HCT116 (cell line): ENCODE measurements around the gene MDFI. TPM values are rescaled to one million over a fixed set of nuclear protein-coding genes. Genes with fewer than 3 reads are reported as not detected.

Source experiments
- ATAC-seq: fragments of 200-7000 bp; cut with Tn5 transposase; 2 replicates; pipeline ENCODE4 v1.9.1; 2020; ENCODE audit warnings: mild to moderate bottlenecking, moderate library complexity
- BruUV-seq: library from RNA; stranded (reverse); fragments of 400-500 nt; replicated peaks from 2 replicates; lab custom pipeline; 2021; lab: Mats Ljungman, UMichigan
- CTCF ChIA-PET: fragments of 300-600 bp; sonication (Branson Sonifier 250); formaldehyde crosslinking; loops from one replicate; lab custom pipeline; 2021; ENCODE audit warnings: antibody characterized with exemption; lab: Charles Lee
- POLR2A ChIA-PET: fragments of 300-600, 350-600 bp; sonication (Branson Sonifier 250); formaldehyde crosslinking; loops from one replicate; lab custom pipeline; 2021; ENCODE audit warnings: antibody characterized with exemption; lab: Charles Lee
- RAD21 ChIA-PET, 2 experiments: fragments of 300-600 bp; sonication (Branson Sonifier 250); formaldehyde crosslinking; loops; one replicate each; lab custom pipeline; 2023; ENCODE audit warnings: low total read pairs in 2 of 2; ENCODE audit not compliant: uncharacterized antibody in 2 of 2, unreplicated experiment in 2 of 2, low non-redundant PET in 1 of 2; lab: Charles Lee
- DNase-seq: peaks from one replicate; pipeline ENCODE4 v3.0.0-alpha.2; 2010; ENCODE audit warnings: low read depth, low spot score
- H2AFZ ChIP-seq: fragments of 200-600 bp; shearing (Covaris generic), sonication (generic); 2 replicates; pipeline ENCODE4 v1.6.1; 2017; ENCODE audit warnings: low read depth, mixed run types, mixed read lengths, antibody characterized with exemption, low read length; ENCODE audit not compliant: poor library complexity, severe bottlenecking
- H3K27ac ChIP-seq: 2 replicates; pipeline ENCODE4 v1.5.1; 2012; ENCODE audit warnings: low read depth, low read length
- H3K27me3 ChIP-seq: fragments of 200-600 bp; sonication (generic); 2 replicates; pipeline ENCODE4 v1.6.1; 2016; ENCODE audit warnings: mixed run types, low read length, mixed read lengths; ENCODE audit not compliant: insufficient read depth
- H3K36me3 ChIP-seq, 2 experiments: fragments of 200-500 bp in 1 of 2; fragments of 200-600 bp in 1 of 2; sonication (Bioruptor generic) in 1 of 2; sonication (generic) in 1 of 2; 2 replicates each; pipeline versions ENCODE4 v1.5.1 to v1.6.1; 2014 to 2016; ENCODE audit warnings: low read length in 2 of 2, inconsistent platforms in 1 of 2, mixed read lengths in 1 of 2, mixed run types in 1 of 2; ENCODE audit not compliant: insufficient read depth in 2 of 2, control insufficient read depth in 1 of 2
- H3K4me1 ChIP-seq, 2 experiments: fragments of 200-600 bp in 1 of 2; sonication (generic) in 1 of 2; 2 replicates each; pipeline versions ENCODE4 v1.5.1 to v1.6.1; 2012 to 2017; ENCODE audit warnings: low read length in 2 of 2, inconsistent platforms in 1 of 2, mild to moderate bottlenecking in 1 of 2, mixed read lengths in 1 of 2, mixed run types in 1 of 2, moderate library complexity in 1 of 2; ENCODE audit not compliant: insufficient read depth in 2 of 2, control insufficient read depth in 1 of 2
- H3K4me2 ChIP-seq: fragments of 200-600 bp; sonication (generic); 2 replicates; pipeline ENCODE4 v1.6.1; 2017; ENCODE audit warnings: mixed run types, low read length, mixed read lengths
- H3K4me3 ChIP-seq, 2 experiments: fragments of 200-600 bp in 1 of 2; sonication (generic) in 1 of 2; replicated peaks in 1 of 2; 2 replicates each; pipeline ENCODE4 v1.5.1; 2011 to 2016; ENCODE audit warnings: low read length in 2 of 2, control low read depth in 1 of 2, low read depth in 1 of 2, mild to moderate bottlenecking in 1 of 2, mixed read lengths in 1 of 2, mixed run types in 1 of 2
- H3K79me2 ChIP-seq: fragments of 200-600 bp; sonication (generic); 2 replicates; pipeline ENCODE4 v1.6.1; 2017; ENCODE audit warnings: mild to moderate bottlenecking, mixed run types, low read length, moderate library complexity, mixed read lengths; ENCODE audit not compliant: insufficient read depth
- H3K9ac ChIP-seq: fragments of 200-600 bp; sonication (generic); 2 replicates; pipeline ENCODE4 v1.6.1; 2016; ENCODE audit warnings: low read length, mixed read lengths
- H3K9me2 ChIP-seq: fragments of 200-600 bp; sonication (generic), shearing (Covaris generic); 2 replicates; pipeline ENCODE4 v1.6.1; 2017; ENCODE audit warnings: mixed run types, mild to moderate bottlenecking, moderate library complexity; ENCODE audit not compliant: insufficient read depth
- H3K9me3 ChIP-seq, 2 experiments: fragments of 200-500 bp in 1 of 2; fragments of 200-600 bp in 1 of 2; sonication (Bioruptor generic) in 1 of 2; sonication (generic) in 1 of 2; 2 replicates each; pipeline ENCODE4 v1.6.1; 2014 to 2017; ENCODE audit warnings: low read length in 2 of 2, mixed read lengths in 2 of 2, inconsistent platforms in 1 of 2, low read depth in 1 of 2, mild to moderate bottlenecking in 1 of 2, mixed run types in 1 of 2, moderate library complexity in 1 of 2; ENCODE audit not compliant: control insufficient read depth in 1 of 2, insufficient read depth in 1 of 2
- H4K20me1 ChIP-seq: fragments of 200-600 bp; sonication (generic), shearing (Covaris generic); 2 replicates; pipeline ENCODE4 v1.6.1; 2017; ENCODE audit warnings: mixed run types, mild to moderate bottlenecking, moderate library complexity; ENCODE audit not compliant: insufficient read depth
- ATF3 ChIP-seq: IDR thresholded peaks from 2 replicates; pipeline ENCODE4 v1.6.1; 2012
- CBX3 ChIP-seq: IDR thresholded peaks from 2 replicates; pipeline ENCODE4 v1.6.1; 2012; ENCODE audit warnings: low read depth
- CEBPB ChIP-seq: IDR thresholded peaks from 2 replicates; pipeline ENCODE4 v1.6.1; 2012; ENCODE audit warnings: low read depth
- EGR1 ChIP-seq: IDR thresholded peaks from 2 replicates; pipeline ENCODE4 v1.6.1; 2012; ENCODE audit warnings: low read depth
- MAX ChIP-seq: IDR thresholded peaks from 2 replicates; pipeline ENCODE4 v1.6.1; 2012
- RAD21 ChIP-seq: IDR thresholded peaks from 2 replicates; pipeline ENCODE4 v1.6.1; 2012; ENCODE audit warnings: low read depth, mild to moderate bottlenecking
- SIN3A ChIP-seq: IDR thresholded peaks from 2 replicates; pipeline ENCODE4 v1.6.1; 2012; ENCODE audit warnings: low read depth
- SRF ChIP-seq: IDR thresholded peaks from 2 replicates; pipeline ENCODE4 v1.6.1; 2012; ENCODE audit warnings: low read depth
- TCF7L2 ChIP-seq: IDR thresholded peaks from 2 replicates; pipeline ENCODE4 v1.7.0; 2011; ENCODE audit warnings: borderline replicate concordance, inconsistent platforms; ENCODE audit not compliant: insufficient read depth, insufficient read length; ENCODE audit errors: extremely low read depth
- YY1 ChIP-seq: IDR thresholded peaks from 2 replicates; pipeline ENCODE4 v1.6.1; 2011; ENCODE audit warnings: low read length, low read depth, moderate library complexity, mild to moderate bottlenecking; ENCODE audit not compliant: insufficient replicate concordance; ENCODE audit errors: extremely low read depth
- ZNF274 ChIP-seq: fragments of 200-500 bp; sonication (Bioruptor generic); IDR thresholded peaks from 2 replicates; pipeline ENCODE4 v1.6.1; 2014; ENCODE audit warnings: mild to moderate bottlenecking, low read depth, low read length, inconsistent platforms
- intact Hi-C: fragments of 100-400 bp; cut with micrococcal nuclease; formaldehyde crosslinking; loops from 2 replicates; pipeline ENCODE4 v1.10.0; 2022
- total RNA-seq: library from RNA; stranded (reverse); gene quantifications from one replicate; pipeline ENCODE4 v1.2.1, GENCODE V29; 2021; ENCODE audit not compliant: unreplicated experiment

MDFI gene
- total RNA-seq, 1 experiment from 2014 or later: 35.5 TPM

GRCh38 chr6:41600499-41601247 is 37.6 kb upstream of the MDFI start:
- H3K9me3 ChIP-seq: no peaks in the 10 kb centered on the region
- POLR2A ChIA-PET: no interaction called here
- TF ChIP-seq SIN3A: no peak
- TF ChIP-seq RAD21: no peak
- no peak for TF ChIP-seq CEBPB
- no peak for TF ChIP-seq EGR1
- no peak for TF ChIP-seq ATF3
- TF ChIP-seq CBX3: no peak
- no peak for TF ChIP-seq ZNF274
- no peak for TF ChIP-seq YY1
- no peak for TF ChIP-seq SRF
- no peak for TF ChIP-seq MAX
- TF ChIP-seq TCF7L2: no peak
- TF ChIP-seq, all 23 proteins: peak for 0
- ChIA-PET RAD21 (interaction anchor here in 1 of 2 experiments (0.7 kb wide), 1 partner anchor 81 kb away, joined by 3 read pairs; no protein-coding TSS in a partner anchor), CTCF (interaction anchor here (3.1 kb wide), 1 partner anchor 80 kb away, joined by 55 read pairs; no protein-coding TSS in a partner anchor)
- ATAC-seq (no peak), DNase-seq (no peak)
- Histone ChIP-seq H3K4me3 (no peak overlapping the region), H3K4me2 (no peak overlapping the region), H3K9ac (no peak overlapping the region), H3K27me3 (no peaks in the 10 kb centered on the region), H3K36me3 (no peaks in the 10 kb centered on the region), H3K4me1 (peaks cover 3 to 12% of the 10 kb centered on the region in 2 experiments; a peak in 3 of 4 replicates), H4K20me1 (no peaks in the 10 kb centered on the region), H3K79me2 (no peaks in the 10 kb centered on the region), H3K27ac (no peak overlapping the region), H2AFZ (no peak overlapping the region), H3K9me2 (no peaks in the 10 kb centered on the region)
- no TSS peak for BruUV-seq
- intact Hi-C loops: loop anchor here (1.0 to 10.0 kb wide), 2 partner anchors 174 to 231 kb away; partner anchors contain the start of gene FRS3
